SU-DHL-6 (cell line): Measurements from ENCODE around the gene MSL3B.

Experiments used
- EZH2phosphoT487 ChIP-seq: fragments of 200-600 bp; sonication (generic), shearing (Covaris generic); conservative IDR thresholded peaks from 2 replicates; pipeline ENCODE4 v1.6.1; 2018; ENCODE audit warnings: mild to moderate bottlenecking, antibody characterized with exemption, low read length, moderate library complexity, mixed read lengths
- TF ChIP-seq, protein P1 (sequence below): fragments of 200-600 bp; sonication (generic); IDR thresholded peaks from one replicate; pipeline ENCODE4 v1.5.1; 2017; ENCODE audit warnings: antibody characterized with exemption, mild to moderate bottlenecking, low read length, moderate library complexity; ENCODE audit not compliant: insufficient read depth, poor library complexity, severe bottlenecking

DNA sequence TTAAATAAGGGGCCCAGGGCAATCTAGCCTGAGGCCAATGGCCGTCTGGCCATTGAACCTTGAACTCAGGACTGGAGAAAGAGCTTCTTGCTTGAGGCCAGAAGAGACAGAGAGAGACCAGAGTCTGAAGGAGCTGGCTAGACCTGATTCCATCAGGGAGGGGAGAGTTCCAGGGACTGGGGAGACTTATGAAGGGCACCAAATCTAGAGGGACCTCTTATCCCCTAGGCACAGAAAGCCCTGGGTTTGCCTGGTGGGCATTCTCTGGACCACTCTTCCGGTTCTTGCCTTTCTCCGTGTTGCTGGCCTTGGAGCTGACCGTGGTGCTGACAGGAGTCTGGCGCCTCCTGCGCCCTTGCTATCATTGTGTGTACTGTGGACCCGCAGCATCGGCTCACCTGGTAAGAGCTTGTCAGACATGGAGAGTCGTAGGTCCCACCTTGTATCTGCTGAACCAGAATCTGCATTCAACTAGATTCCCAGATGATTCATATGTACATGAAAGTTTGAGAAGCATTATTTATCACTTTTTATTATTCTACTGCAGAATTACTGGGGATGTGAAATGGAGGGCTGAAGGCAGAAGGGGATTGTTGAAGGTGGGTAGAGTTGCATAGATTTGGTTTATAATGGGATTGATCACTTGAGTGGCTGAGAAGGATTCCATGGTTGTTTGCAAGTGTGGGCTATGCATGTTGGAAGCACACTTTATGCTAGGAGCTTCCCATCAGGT is 44.7 kb upstream of the MSL3B start:
- TF ChIP-seq, protein P1, sequence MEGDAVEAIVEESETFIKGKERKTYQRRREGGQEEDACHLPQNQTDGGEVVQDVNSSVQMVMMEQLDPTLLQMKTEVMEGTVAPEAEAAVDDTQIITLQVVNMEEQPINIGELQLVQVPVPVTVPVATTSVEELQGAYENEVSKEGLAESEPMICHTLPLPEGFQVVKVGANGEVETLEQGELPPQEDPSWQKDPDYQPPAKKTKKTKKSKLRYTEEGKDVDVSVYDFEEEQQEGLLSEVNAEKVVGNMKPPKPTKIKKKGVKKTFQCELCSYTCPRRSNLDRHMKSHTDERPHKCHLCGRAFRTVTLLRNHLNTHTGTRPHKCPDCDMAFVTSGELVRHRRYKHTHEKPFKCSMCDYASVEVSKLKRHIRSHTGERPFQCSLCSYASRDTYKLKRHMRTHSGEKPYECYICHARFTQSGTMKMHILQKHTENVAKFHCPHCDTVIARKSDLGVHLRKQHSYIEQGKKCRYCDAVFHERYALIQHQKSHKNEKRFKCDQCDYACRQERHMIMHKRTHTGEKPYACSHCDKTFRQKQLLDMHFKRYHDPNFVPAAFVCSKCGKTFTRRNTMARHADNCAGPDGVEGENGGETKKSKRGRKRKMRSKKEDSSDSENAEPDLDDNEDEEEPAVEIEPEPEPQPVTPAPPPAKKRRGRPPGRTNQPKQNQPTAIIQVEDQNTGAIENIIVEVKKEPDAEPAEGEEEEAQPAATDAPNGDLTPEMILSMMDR, result no peak
- no peak for TF ChIP-seq EZH2phosphoT487
